ENCODE data around the gene B3GNT7.

GRCh38 chr2:231357048-231357447, 38.5 kb upstream of the B3GNT7 start:
- no peak for TF ChIP-seq TAF1 (IDR thresholded peaks at IDR 0.05; ENCODE audit: low read depth)
- TF ChIP-seq CTCF (IDR thresholded peaks at IDR 0.05; ENCODE audit: poor library complexity, severe bottlenecking) = no peak
- no peak for TF ChIP-seq POLR2AphosphoS5 (IDR thresholded peaks at IDR 0.05)
- TF ChIP-seq EZH2 (IDR thresholded peaks at IDR 0.05; ENCODE audit: borderline replicate concordance, insufficient read depth, low read length, poor library complexity, severe bottlenecking) = no peak
- no peak for TF ChIP-seq MXI1 (conservative IDR thresholded peaks at IDR 0.05; ENCODE audit: poor library complexity, severe bottlenecking)
- no peak for TF ChIP-seq SMC3 (conservative IDR thresholded peaks at IDR 0.05; ENCODE audit: poor library complexity)
- TF ChIP-seq EP300 (conservative IDR thresholded peaks at IDR 0.05; ENCODE audit: poor library complexity, severe bottlenecking) = no peak
